SK-N-MC (cell line): Measurements from ENCODE around the gene PARD3B.

Experiments
- DNase-seq: peaks from one replicate; pipeline ENCODE4 v3.0.0-alpha.2; 2011; ENCODE audit warnings: low read depth, low spot score
- H3K27ac ChIP-seq: fragments of 200-600 bp; sonication (generic); 2 replicates; pipeline ENCODE4 v1.5.1; 2016; ENCODE audit warnings: mixed run types
- H3K36me3 ChIP-seq: fragments of 200-600 bp; sonication (generic); 2 replicates; pipeline ENCODE4 v1.6.1; 2017; ENCODE audit warnings: antibody characterized with exemption, low read length, mixed read lengths; ENCODE audit not compliant: insufficient read depth
- H3K4me3 ChIP-seq: fragments of 200-600 bp; sonication (generic); 2 replicates; pipeline ENCODE4 v1.5.1; 2016
- H3K9ac ChIP-seq: fragments of 200-600 bp; sonication (generic); 2 replicates; pipeline ENCODE4 v1.8.0; 2017; ENCODE audit warnings: mixed run types, mixed read lengths; ENCODE audit not compliant: insufficient read length
- H3K9me3 ChIP-seq: fragments of 200-600 bp; sonication (generic); 2 replicates; pipeline ENCODE4 v1.6.1; 2017; ENCODE audit warnings: low read depth, mild to moderate bottlenecking, antibody characterized with exemption, low read length, moderate library complexity, mixed read lengths
- EZH2 ChIP-seq: fragments of 200-600 bp; sonication (generic); IDR thresholded peaks from one replicate; pipeline ENCODE4 v1.6.1; 2017; ENCODE audit warnings: antibody characterized with exemption
- FOXP2 ChIP-seq: optimal IDR thresholded peaks from 2 replicates; pipeline ENCODE3; 2011; ENCODE audit warnings: mild to moderate bottlenecking, moderate library complexity; ENCODE audit not compliant: insufficient read depth; ENCODE audit errors: extremely low read length, control extremely low read depth
- POLR2AphosphoS5 ChIP-seq: IDR thresholded peaks from 2 replicates; pipeline ENCODE4 v1.6.1; 2012; ENCODE audit warnings: mild to moderate bottlenecking, low read depth, low read length, borderline replicate concordance

PARD3B gene

GRCh38 chr2:204885747-204886146 is 340.5 kb downstream of the PARD3B start:
- Histone ChIP-seq H3K4me3 (no peak overlapping the region), H3K9me3 (no peaks in the 10 kb centered on the region), H3K27ac (no peak overlapping the region), H3K36me3 (no peaks in the 10 kb centered on the region), H3K9ac (no peak overlapping the region)
- TF ChIP-seq EZH2: no peak
- no peak for TF ChIP-seq POLR2AphosphoS5
- TF ChIP-seq FOXP2: no peak
- DNase-seq: no peak

GRCh38 chr2:204886713-204887112 is 341.4 kb downstream of the PARD3B start:
- Histone ChIP-seq H3K36me3 (no peaks in the 10 kb centered on the region), H3K27ac (no peak overlapping the region), H3K4me3 (no peak overlapping the region), H3K9me3 (no peaks in the 10 kb centered on the region), H3K9ac (no peak overlapping the region)
- no peak for DNase-seq
- TF ChIP-seq POLR2AphosphoS5 (no peak), EZH2 (no peak), FOXP2 (no peak)

GRCh38 chr2:204888222-204888621 is 342.9 kb downstream of the PARD3B start:
- H3K9ac ChIP-seq: no peak overlapping the region
- TF ChIP-seq EZH2: no peak
- H3K36me3 ChIP-seq: no peaks in the 10 kb centered on the region
- no peaks in the 10 kb centered on the region for H3K9me3 ChIP-seq
- no peak overlapping the region for H3K4me3 ChIP-seq
- no peak overlapping the region for H3K27ac ChIP-seq
- no peak for DNase-seq

GRCh38 chr2:204890680-204891079 is 345.4 kb downstream of the PARD3B start:
- no peak for DNase-seq
- TF ChIP-seq FOXP2 (no peak), POLR2AphosphoS5 (no peak), EZH2 (no peak)
- H3K9me3 ChIP-seq: no peaks in the 10 kb centered on the region

GRCh38 chr2:204891739-204892138 is 346.5 kb downstream of the PARD3B start:
- H3K9ac ChIP-seq: no peak overlapping the region
- DNase-seq: no peak
- H3K36me3 ChIP-seq: no peaks in the 10 kb centered on the region
- TF ChIP-seq FOXP2 (no peak), POLR2AphosphoS5 (no peak), EZH2 (no peak)
- no peaks in the 10 kb centered on the region for H3K9me3 ChIP-seq
- H3K27ac ChIP-seq: no peak overlapping the region
- no peak overlapping the region for H3K4me3 ChIP-seq

More at GRCh38 chr2:204890680-204891079, 345.4 kb downstream of the PARD3B start:
- H3K4me3 ChIP-seq: no peak overlapping the region
- H3K27ac ChIP-seq: no peak overlapping the region
- no peaks in the 10 kb centered on the region for H3K36me3 ChIP-seq
- no peak overlapping the region for H3K9ac ChIP-seq

- H3K4me3 ChIP-seq: no peak overlapping the region
- TF ChIP-seq FOXP2: no peak
- no peak for TF ChIP-seq POLR2AphosphoS5
- no peak for TF ChIP-seq EZH2
- DNase-seq: no peak
Measured at GRCh38 chr2:204892506-204893255, 347.4 kb downstream of the PARD3B start.

GRCh38 chr2:204896146-204896545 is 350.9 kb downstream of the PARD3B start:
- H3K4me3 ChIP-seq: no peak overlapping the region
- TF ChIP-seq FOXP2 (no peak), EZH2 (no peak), POLR2AphosphoS5 (no peak)
- DNase-seq: no peak
- H3K9ac ChIP-seq: no peak overlapping the region
- H3K27ac ChIP-seq: no peak overlapping the region
- H3K9me3 ChIP-seq: peaks cover 3% of the 10 kb centered on the region; the same call in 1 of the 2 replicates
- H3K36me3 ChIP-seq: no peaks in the 10 kb centered on the region

More at GRCh38 chr2:204892506-204893255, 347.4 kb downstream of the PARD3B start:
- Histone ChIP-seq H3K36me3 (no peaks in the 10 kb centered on the region), H3K9ac (no peak overlapping the region), H3K9me3 (no peaks in the 10 kb centered on the region), H3K27ac (no peak overlapping the region)

- Histone ChIP-seq H3K36me3 (no peaks in the 10 kb centered on the region), H3K9ac (no peak overlapping the region), H3K9me3 (peaks cover 3% of the 10 kb centered on the region; the same call in 1 of the 2 replicates), H3K4me3 (no peak overlapping the region), H3K27ac (0 out of 2 replicates have a peak overlapping the region, but pooled peaks have one; percentile 38)
- TF ChIP-seq POLR2AphosphoS5: no peak
- no peak for TF ChIP-seq EZH2
- TF ChIP-seq FOXP2: no peak
- no peak for DNase-seq
Measured at GRCh38 chr2:204897561-204897960, 352.3 kb downstream of the PARD3B start.
